Measurements from ENCODE around the gene ABHD12B. TPM values are rescaled to one million over a fixed set of nuclear protein-coding genes. Genes with fewer than 3 reads are reported as not detected.

Gene ABHD12B
- total and polyA plus RNA-seq, 2 experiments from 2014 or later, result 9.0 to 52.8 TPM

DNA sequence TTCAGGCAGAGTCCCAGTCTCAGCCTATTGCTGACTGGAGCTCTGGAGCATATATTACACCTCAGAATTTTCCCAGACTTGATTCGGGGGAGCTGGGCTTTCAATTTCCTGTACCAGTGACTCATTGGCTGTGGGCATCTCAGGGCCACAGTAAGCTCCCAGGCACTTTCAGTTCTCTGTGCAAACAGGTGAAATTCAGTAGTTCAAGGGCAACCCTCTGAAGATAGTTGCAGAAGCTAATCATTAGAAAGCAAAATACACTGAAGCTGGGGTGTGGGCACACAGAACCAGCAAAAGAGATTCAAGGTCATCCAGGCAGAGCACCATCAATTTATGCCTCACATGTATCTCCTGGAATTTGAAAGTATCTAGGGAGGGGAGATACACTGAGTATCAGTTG lies 32.8 kb upstream of the ABHD12B start:
- Histone ChIP-seq H3K4me3 (no peak overlapping the region), H3K27ac (ENCODE audit: low read depth) (no peak overlapping the region), H3K4me2 (no peak overlapping the region), H3K4me1 (ENCODE audit: insufficient read depth) (no peaks in the 10 kb centered on the region), H3F3A (replicated peaks; ENCODE audit: low read depth) (no peaks in the 10 kb centered on the region; the same call in 1 of the 2 replicates), H2AFZ (no peak overlapping the region), H3K36me3 (ENCODE audit: insufficient read depth) (no peaks in the 10 kb centered on the region), H3K79me2 (replicated peaks; ENCODE audit: insufficient read depth) (no peaks in the 10 kb centered on the region), H4K20me1 (replicated peaks; ENCODE audit: insufficient read depth) (no peaks in the 10 kb centered on the region), H3K9me2 (ENCODE audit: insufficient read depth) (peaks cover 6% of the 10 kb centered on the region), H3K27me3 (ENCODE audit: insufficient read depth) (peaks cover 18% of the 10 kb centered on the region)
- H3K4me3 Mint-ChIP-seq, result no peak overlapping the region
- H3K9me3 Mint-ChIP-seq, result no peaks in the 10 kb centered on the region
- peaks cover 2% of the 10 kb centered on the region for H3K27me3 Mint-ChIP-seq (ENCODE audit: insufficient read depth, low read depth, poor library complexity)
- TF ChIP-seq, protein P1, sequence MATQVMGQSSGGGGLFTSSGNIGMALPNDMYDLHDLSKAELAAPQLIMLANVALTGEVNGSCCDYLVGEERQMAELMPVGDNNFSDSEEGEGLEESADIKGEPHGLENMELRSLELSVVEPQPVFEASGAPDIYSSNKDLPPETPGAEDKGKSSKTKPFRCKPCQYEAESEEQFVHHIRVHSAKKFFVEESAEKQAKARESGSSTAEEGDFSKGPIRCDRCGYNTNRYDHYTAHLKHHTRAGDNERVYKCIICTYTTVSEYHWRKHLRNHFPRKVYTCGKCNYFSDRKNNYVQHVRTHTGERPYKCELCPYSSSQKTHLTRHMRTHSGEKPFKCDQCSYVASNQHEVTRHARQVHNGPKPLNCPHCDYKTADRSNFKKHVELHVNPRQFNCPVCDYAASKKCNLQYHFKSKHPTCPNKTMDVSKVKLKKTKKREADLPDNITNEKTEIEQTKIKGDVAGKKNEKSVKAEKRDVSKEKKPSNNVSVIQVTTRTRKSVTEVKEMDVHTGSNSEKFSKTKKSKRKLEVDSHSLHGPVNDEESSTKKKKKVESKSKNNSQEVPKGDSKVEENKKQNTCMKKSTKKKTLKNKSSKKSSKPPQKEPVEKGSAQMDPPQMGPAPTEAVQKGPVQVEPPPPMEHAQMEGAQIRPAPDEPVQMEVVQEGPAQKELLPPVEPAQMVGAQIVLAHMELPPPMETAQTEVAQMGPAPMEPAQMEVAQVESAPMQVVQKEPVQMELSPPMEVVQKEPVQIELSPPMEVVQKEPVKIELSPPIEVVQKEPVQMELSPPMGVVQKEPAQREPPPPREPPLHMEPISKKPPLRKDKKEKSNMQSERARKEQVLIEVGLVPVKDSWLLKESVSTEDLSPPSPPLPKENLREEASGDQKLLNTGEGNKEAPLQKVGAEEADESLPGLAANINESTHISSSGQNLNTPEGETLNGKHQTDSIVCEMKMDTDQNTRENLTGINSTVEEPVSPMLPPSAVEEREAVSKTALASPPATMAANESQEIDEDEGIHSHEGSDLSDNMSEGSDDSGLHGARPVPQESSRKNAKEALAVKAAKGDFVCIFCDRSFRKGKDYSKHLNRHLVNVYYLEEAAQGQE (IDR thresholded peaks at IDR 0.05; ENCODE audit: unreplicated experiment), result no peak
- no peak for ATAC-seq
- no peak for DNase-seq (ENCODE audit: low spot score)
- H3K27ac Mint-ChIP-seq, result no peak overlapping the region
- H3K36me3 Mint-ChIP-seq (ENCODE audit: low read depth), result no peaks in the 10 kb centered on the region
- H3K4me1 Mint-ChIP-seq, result no peaks in the 10 kb centered on the region; the same call in 2 of the 3 replicates

DNA sequence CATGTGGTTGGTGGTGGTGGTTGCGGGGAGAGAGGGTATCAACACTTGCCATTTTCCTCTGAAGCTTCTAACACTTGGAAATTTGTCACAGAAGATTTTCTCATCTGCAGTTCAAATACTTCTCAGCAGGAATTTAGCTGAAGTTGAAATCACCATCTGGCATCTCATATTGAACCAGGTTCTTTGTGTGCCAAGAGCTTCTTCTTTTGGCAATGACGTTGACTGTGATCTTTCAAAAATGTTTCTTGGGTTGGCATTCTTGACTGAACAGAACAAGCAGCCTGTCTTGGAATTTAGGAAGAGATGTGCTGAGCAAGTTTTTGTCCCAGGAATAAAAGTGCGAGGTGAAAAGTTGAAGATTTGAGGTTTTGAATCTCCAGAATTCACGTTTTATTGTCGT lies 32.2 kb upstream of the ABHD12B start:
- H3K36me3 ChIP-seq (ENCODE audit: insufficient read depth), result no peaks in the 10 kb centered on the region
- H3K27ac ChIP-seq (ENCODE audit: low read depth), result no peak overlapping the region
- peaks cover 12% of the 10 kb centered on the region for H3K27me3 ChIP-seq (ENCODE audit: insufficient read depth)
- no peak for TF ChIP-seq CTCF (conservative IDR thresholded peaks at IDR 0.05; ENCODE audit: low read depth in 2 of 2)
- TF ChIP-seq CREB1 (CRISPR knock-in tag; IDR thresholded peaks at IDR 0.05; ENCODE audit: low read depth), result no peak
- TF ChIP-seq JUNB (IDR thresholded peaks at IDR 0.05; ENCODE audit: unreplicated experiment), result no peak
- no peak for TF ChIP-seq ZNF331 (CRISPR knock-in tag; IDR thresholded peaks at IDR 0.05; ENCODE audit: low read depth)
- no peak for TF ChIP-seq ZNF114 (CRISPR knock-in tag; IDR thresholded peaks at IDR 0.05)
- TF ChIP-seq NANOG (IDR thresholded peaks at IDR 0.05; ENCODE audit: borderline replicate concordance), result no peak
- no peak for TF ChIP-seq EZH2phosphoT487 (IDR thresholded peaks at IDR 0.05; ENCODE audit: unreplicated experiment)
- TF ChIP-seq ETS1 (IDR thresholded peaks at IDR 0.05), result no peak
- no peak overlapping the region for H3K4me3 Mint-ChIP-seq
- H3K36me3 Mint-ChIP-seq (ENCODE audit: low read depth), result no peaks in the 10 kb centered on the region
- H3K27me3 Mint-ChIP-seq (ENCODE audit: insufficient read depth, low read depth, poor library complexity), result peaks cover under 1% of the 10 kb centered on the region
- no peaks in the 10 kb centered on the region for H4K20me1 ChIP-seq (replicated peaks; ENCODE audit: insufficient read depth)
- H3F3A ChIP-seq (replicated peaks; ENCODE audit: low read depth), result no peaks in the 10 kb centered on the region; the same call in 1 of the 2 replicates
- ATAC-seq (no peak), DNase-seq (ENCODE audit: low spot score) (no peak)
- H3K4me2 ChIP-seq, result no peak overlapping the region
- no peaks in the 10 kb centered on the region; the same call in 2 of the 3 replicates for H3K4me1 Mint-ChIP-seq
- H3K79me2 ChIP-seq (replicated peaks; ENCODE audit: insufficient read depth), result no peaks in the 10 kb centered on the region
- peak overlapping the region; percentile 4 for H2AFZ ChIP-seq
- H3K4me1 ChIP-seq (ENCODE audit: insufficient read depth), result no peaks in the 10 kb centered on the region
- H3K4me3 ChIP-seq, result no peak overlapping the region
- H3K9me3 Mint-ChIP-seq, result no peaks in the 10 kb centered on the region
- no peak overlapping the region for H3K27ac Mint-ChIP-seq
- peaks cover 6% of the 10 kb centered on the region for H3K9me2 ChIP-seq (ENCODE audit: insufficient read depth)

All from GM23338 (cell line).